HCT116 (cell line): ENCODE measurements around the gene UQCR11. TPM values are rescaled to one million over a fixed set of nuclear protein-coding genes. Genes with fewer than 3 reads are reported as not detected.

ENCODE experiments used
- ATAC-seq: fragments of 200-7000 bp; cut with Tn5 transposase; 2 replicates; pipeline ENCODE4 v1.9.1; 2020; ENCODE audit warnings: mild to moderate bottlenecking, moderate library complexity
- BruUV-seq: library from RNA; stranded (reverse); fragments of 400-500 nt; replicated peaks from 2 replicates; lab custom pipeline; 2021; lab: Mats Ljungman, UMichigan
- CTCF ChIA-PET: fragments of 300-600 bp; sonication (Branson Sonifier 250); formaldehyde crosslinking; loops from one replicate; lab custom pipeline; 2021; ENCODE audit warnings: antibody characterized with exemption; lab: Charles Lee
- POLR2A ChIA-PET: fragments of 300-600, 350-600 bp; sonication (Branson Sonifier 250); formaldehyde crosslinking; loops from one replicate; lab custom pipeline; 2021; ENCODE audit warnings: antibody characterized with exemption; lab: Charles Lee
- RAD21 ChIA-PET, 2 experiments: fragments of 300-600 bp; sonication (Branson Sonifier 250); formaldehyde crosslinking; loops; one replicate each; lab custom pipeline; 2023; ENCODE audit warnings: low total read pairs in 2 of 2; ENCODE audit not compliant: uncharacterized antibody in 2 of 2, unreplicated experiment in 2 of 2, low non-redundant PET in 1 of 2; lab: Charles Lee
- DNase-seq: peaks from one replicate; pipeline ENCODE4 v3.0.0-alpha.2; 2010; ENCODE audit warnings: low read depth, low spot score
- H2AFZ ChIP-seq: fragments of 200-600 bp; shearing (Covaris generic), sonication (generic); 2 replicates; pipeline ENCODE4 v1.6.1; 2017; ENCODE audit warnings: low read depth, mixed run types, mixed read lengths, antibody characterized with exemption, low read length; ENCODE audit not compliant: poor library complexity, severe bottlenecking
- H3K27ac ChIP-seq: 2 replicates; pipeline ENCODE4 v1.5.1; 2012; ENCODE audit warnings: low read depth, low read length
- H3K27me3 ChIP-seq: fragments of 200-600 bp; sonication (generic); 2 replicates; pipeline ENCODE4 v1.6.1; 2016; ENCODE audit warnings: mixed run types, low read length, mixed read lengths; ENCODE audit not compliant: insufficient read depth
- H3K36me3 ChIP-seq, 2 experiments: fragments of 200-500 bp in 1 of 2; fragments of 200-600 bp in 1 of 2; sonication (Bioruptor generic) in 1 of 2; sonication (generic) in 1 of 2; 2 replicates each; pipeline versions ENCODE4 v1.5.1 to v1.6.1; 2014 to 2016; ENCODE audit warnings: low read length in 2 of 2, inconsistent platforms in 1 of 2, mixed read lengths in 1 of 2, mixed run types in 1 of 2; ENCODE audit not compliant: insufficient read depth in 2 of 2, control insufficient read depth in 1 of 2
- H3K4me1 ChIP-seq, 2 experiments: fragments of 200-600 bp in 1 of 2; sonication (generic) in 1 of 2; 2 replicates each; pipeline versions ENCODE4 v1.5.1 to v1.6.1; 2012 to 2017; ENCODE audit warnings: low read length in 2 of 2, inconsistent platforms in 1 of 2, mild to moderate bottlenecking in 1 of 2, mixed read lengths in 1 of 2, mixed run types in 1 of 2, moderate library complexity in 1 of 2; ENCODE audit not compliant: insufficient read depth in 2 of 2, control insufficient read depth in 1 of 2
- H3K4me2 ChIP-seq: fragments of 200-600 bp; sonication (generic); 2 replicates; pipeline ENCODE4 v1.6.1; 2017; ENCODE audit warnings: mixed run types, low read length, mixed read lengths
- H3K4me3 ChIP-seq, 2 experiments: fragments of 200-600 bp in 1 of 2; sonication (generic) in 1 of 2; replicated peaks in 1 of 2; 2 replicates each; pipeline ENCODE4 v1.5.1; 2011 to 2016; ENCODE audit warnings: low read length in 2 of 2, control low read depth in 1 of 2, low read depth in 1 of 2, mild to moderate bottlenecking in 1 of 2, mixed read lengths in 1 of 2, mixed run types in 1 of 2
- H3K79me2 ChIP-seq: fragments of 200-600 bp; sonication (generic); 2 replicates; pipeline ENCODE4 v1.6.1; 2017; ENCODE audit warnings: mild to moderate bottlenecking, mixed run types, low read length, moderate library complexity, mixed read lengths; ENCODE audit not compliant: insufficient read depth
- H3K9ac ChIP-seq: fragments of 200-600 bp; sonication (generic); 2 replicates; pipeline ENCODE4 v1.6.1; 2016; ENCODE audit warnings: low read length, mixed read lengths
- H3K9me2 ChIP-seq: fragments of 200-600 bp; sonication (generic), shearing (Covaris generic); 2 replicates; pipeline ENCODE4 v1.6.1; 2017; ENCODE audit warnings: mixed run types, mild to moderate bottlenecking, moderate library complexity; ENCODE audit not compliant: insufficient read depth
- H3K9me3 ChIP-seq, 2 experiments: fragments of 200-500 bp in 1 of 2; fragments of 200-600 bp in 1 of 2; sonication (Bioruptor generic) in 1 of 2; sonication (generic) in 1 of 2; 2 replicates each; pipeline ENCODE4 v1.6.1; 2014 to 2017; ENCODE audit warnings: low read length in 2 of 2, mixed read lengths in 2 of 2, inconsistent platforms in 1 of 2, low read depth in 1 of 2, mild to moderate bottlenecking in 1 of 2, mixed run types in 1 of 2, moderate library complexity in 1 of 2; ENCODE audit not compliant: control insufficient read depth in 1 of 2, insufficient read depth in 1 of 2
- H4K20me1 ChIP-seq: fragments of 200-600 bp; sonication (generic), shearing (Covaris generic); 2 replicates; pipeline ENCODE4 v1.6.1; 2017; ENCODE audit warnings: mixed run types, mild to moderate bottlenecking, moderate library complexity; ENCODE audit not compliant: insufficient read depth
- CEBPB ChIP-seq: IDR thresholded peaks from 2 replicates; pipeline ENCODE4 v1.6.1; 2012; ENCODE audit warnings: low read depth
- CTCF ChIP-seq, 3 experiments: fragments of 200-600 bp in 1 of 3; sonication (generic) in 1 of 3; IDR thresholded peaks in 2 of 3; conservative IDR thresholded peaks in 1 of 3; 2 replicates each; pipeline ENCODE4 v1.5.1; 2012 to 2017; ENCODE audit warnings: low read depth in 2 of 3, low read length in 2 of 3, antibody characterized with exemption in 1 of 3, borderline replicate concordance in 1 of 3, control low read depth in 1 of 3, mild to moderate bottlenecking in 1 of 3, mixed read lengths in 1 of 3, mixed run types in 1 of 3, moderate library complexity in 1 of 3; ENCODE audit not compliant: insufficient read depth in 1 of 3
- ELF1 ChIP-seq: IDR thresholded peaks from 2 replicates; pipeline ENCODE4 v1.6.1; 2012; ENCODE audit warnings: low read depth, borderline replicate concordance
- EZH2phosphoT487 ChIP-seq: fragments of 200-600 bp; IDR thresholded peaks from 2 replicates; pipeline ENCODE4 v1.6.1; 2018; ENCODE audit warnings: antibody characterized with exemption, borderline replicate concordance
- JUND ChIP-seq: IDR thresholded peaks from 2 replicates; pipeline ENCODE4 v1.6.1; 2012
- MAX ChIP-seq: IDR thresholded peaks from 2 replicates; pipeline ENCODE4 v1.6.1; 2012
- RAD21 ChIP-seq: IDR thresholded peaks from 2 replicates; pipeline ENCODE4 v1.6.1; 2012; ENCODE audit warnings: low read depth, mild to moderate bottlenecking
- REST ChIP-seq: IDR thresholded peaks from 2 replicates; pipeline ENCODE4 v1.6.1; 2012; ENCODE audit warnings: low read depth
- SP1 ChIP-seq: IDR thresholded peaks from 2 replicates; pipeline ENCODE4 v1.6.1; 2012; ENCODE audit warnings: low read depth
- SRF ChIP-seq: IDR thresholded peaks from 2 replicates; pipeline ENCODE4 v1.6.1; 2012; ENCODE audit warnings: low read depth
- YY1 ChIP-seq: IDR thresholded peaks from 2 replicates; pipeline ENCODE4 v1.6.1; 2011; ENCODE audit warnings: low read length, low read depth, moderate library complexity, mild to moderate bottlenecking; ENCODE audit not compliant: insufficient replicate concordance; ENCODE audit errors: extremely low read depth
- ZBTB33 ChIP-seq: IDR thresholded peaks from 2 replicates; pipeline ENCODE4 v1.6.1; 2011; ENCODE audit warnings: mild to moderate bottlenecking, low read length, moderate library complexity; ENCODE audit not compliant: insufficient replicate concordance; ENCODE audit errors: extremely low read depth
- ZFX ChIP-seq: fragments of 450-650 bp; IDR thresholded peaks from 2 replicates; pipeline ENCODE4 v1.6.1; 2017
- intact Hi-C: fragments of 100-400 bp; cut with micrococcal nuclease; formaldehyde crosslinking; loops from 2 replicates; pipeline ENCODE4 v1.10.0; 2022
- total RNA-seq: library from RNA; stranded (reverse); gene quantifications from one replicate; pipeline ENCODE4 v1.2.1, GENCODE V29; 2021; ENCODE audit not compliant: unreplicated experiment

UQCR11 gene
- total RNA-seq, 1 experiment from 2014 or later: 303 TPM

- Histone ChIP-seq H3K9me2 (no peaks in the 10 kb centered on the region), H3K4me2 (no peak overlapping the region), H3K36me3 (peaks cover 20 to 30% of the 10 kb centered on the region in 2 experiments; a peak in 3 of 4 replicates), H3K27ac (no peak overlapping the region), H3K4me1 (peaks cover 4 to 20% of the 10 kb centered on the region in 2 experiments; a peak in 3 of 4 replicates), H3K27me3 (no peaks in the 10 kb centered on the region), H2AFZ (no peak overlapping the region), H4K20me1 (no peaks in the 10 kb centered on the region), H3K9ac (no peak overlapping the region), H3K9me3 (no peaks in the 10 kb centered on the region), H3K4me3 (no peak overlapping the region), H3K79me2 (no peaks in the 10 kb centered on the region)
- no peak for ATAC-seq
- RAD21 ChIA-PET: no interaction called here
- TF ChIP-seq CEBPB (no peak), ZFX (no peak), MAX (no peak)
- POLR2A ChIA-PET: no interaction called here
- no peak for DNase-seq
- intact Hi-C loops: no loop called here
- BruUV-seq: TSS peak; percentile 54
- CTCF ChIA-PET: no interaction called here
Measured at GRCh38 chr19:1611353-1611752, 6.1 kb upstream of the UQCR11 start.

GRCh38 chr19:1610579-1610978, 5.3 kb upstream of the UQCR11 start:
- H3K4me3 ChIP-seq: no peak overlapping the region
- ChIA-PET POLR2A (no interaction called here), RAD21 (no interaction called here), CTCF (no interaction called here)
- H3K9me3 ChIP-seq: no peaks in the 10 kb centered on the region
- no peak overlapping the region for H3K9ac ChIP-seq
- no TSS peak for BruUV-seq
- intact Hi-C loops: no loop called here
- H3K27me3 ChIP-seq: no peaks in the 10 kb centered on the region
- no peak overlapping the region for H3K4me2 ChIP-seq
- no peak for ATAC-seq
- H4K20me1 ChIP-seq: no peaks in the 10 kb centered on the region
- no peaks in the 10 kb centered on the region for H3K9me2 ChIP-seq
- no peak overlapping the region for H2AFZ ChIP-seq
- peaks cover 20 to 26% of the 10 kb centered on the region in 2 experiments; a peak in 3 of 4 replicates for H3K36me3 ChIP-seq
- H3K4me1 ChIP-seq: peaks cover 7 to 28% of the 10 kb centered on the region in 2 experiments; a peak in 3 of 4 replicates
- no peak overlapping the region for H3K27ac ChIP-seq
- no peaks in the 10 kb centered on the region for H3K79me2 ChIP-seq
- no peak for DNase-seq
- TF ChIP-seq CEBPB (no peak), EZH2phosphoT487 (no peak), RAD21 (no peak), CTCF (IDR thresholded peaks at IDR 0.05 in 2 of 3, conservative IDR thresholded peaks at IDR 0.05 in 1 of 3; ENCODE audit: borderline replicate concordance in 1 of 3, insufficient read depth in 1 of 3, low read depth in 2 of 3, low read length in 2 of 3) (no peak), SP1 (no peak), YY1 (no peak), ZBTB33 (no peak), REST (no peak), SRF (no peak), ELF1 (no peak), JUND (no peak)
